HepG2 (cell line): ENCODE measurements around the gene TTC39C. TPM values are rescaled to one million over a fixed set of nuclear protein-coding genes. Genes with fewer than 3 reads are reported as not detected.

Experiments used
- ARID3A ChIP-seq: IDR thresholded peaks from 2 replicates; pipeline ENCODE4 v1.6.1; 2012; ENCODE audit warnings: low read depth, low read length, improper control_type of control experiment
- FOXA1 ChIP-seq, 2 experiments: fragments of 450-650 bp in 1 of 2; sonication (generic) in 1 of 2; formaldehyde crosslinking in 1 of 2; IDR thresholded peaks; 2 replicates each; pipeline versions ENCODE4 v1.4.0 to v1.6.1; 2016 to 2020; ENCODE audit warnings: missing genetic modification reagents in 1 of 2
- FOXO4 ChIP-seq: sonication (generic); formaldehyde crosslinking; conservative IDR thresholded peaks from 2 replicates; pipeline ENCODE4 v1.8.1; 2023; ENCODE audit warnings: missing genetic modification reagents
- MBNL3 ChIP-seq: fragments of 250-450 bp; sonication (Bioruptor Pico); conservative IDR thresholded peaks from 2 replicates; pipeline ENCODE4 v1.8.0; 2022; ENCODE audit warnings: mild to moderate bottlenecking, inconsistent platforms
- PCBP1 ChIP-seq: fragments of 200-400 bp; formaldehyde crosslinking; IDR thresholded peaks from 2 replicates; pipeline ENCODE4 v1.6.1; 2017; ENCODE audit warnings: mild to moderate bottlenecking, low read depth, low read length, borderline replicate concordance
- PLRG1 ChIP-seq: fragments of 450-650 bp; conservative IDR thresholded peaks from 2 replicates; pipeline ENCODE4 v1.6.1; 2016
- SOX13 ChIP-seq, 3 experiments: fragments of 450-650 bp in 1 of 3; sonication (generic) in 1 of 3; formaldehyde crosslinking in 1 of 3; IDR thresholded peaks in 2 of 3; conservative IDR thresholded peaks in 1 of 3; 2 replicates each; pipeline versions ENCODE4 v1.5.0 to v1.6.1; 2016 to 2020; ENCODE audit warnings: antibody characterized with exemption in 1 of 3, mild to moderate bottlenecking in 1 of 3, missing compliant biosample characterization in 1 of 3, missing genetic modification reagents in 1 of 3, moderate library complexity in 1 of 3
- SOX5 ChIP-seq: IDR thresholded peaks from 2 replicates; pipeline ENCODE4 v1.6.1; 2016; ENCODE audit warnings: borderline replicate concordance
- SYNCRIP ChIP-seq: fragments of 200-400 bp; formaldehyde crosslinking; IDR thresholded peaks from 2 replicates; pipeline ENCODE4 v1.6.1; 2018; ENCODE audit warnings: mild to moderate bottlenecking, low read depth, low read length; ENCODE audit not compliant: insufficient read depth
- ZBTB1 ChIP-seq: sonication (generic); formaldehyde crosslinking; IDR thresholded peaks from 2 replicates; pipeline ENCODE4 v1.4.0; 2020; ENCODE audit warnings: missing genetic modification reagents, borderline replicate concordance
- ZBTB14 ChIP-seq: sonication (generic); formaldehyde crosslinking; IDR thresholded peaks from 2 replicates; pipeline ENCODE4 v1.4.0; 2020; ENCODE audit warnings: missing genetic modification reagents
- ZBTB44 ChIP-seq: sonication (generic); formaldehyde crosslinking; IDR thresholded peaks from 2 replicates; pipeline ENCODE4 v1.4.0; 2020; ENCODE audit warnings: missing genetic modification reagents
- ZFP62 ChIP-seq: sonication (generic); formaldehyde crosslinking; IDR thresholded peaks from 2 replicates; pipeline ENCODE4 v1.4.0; 2020; ENCODE audit warnings: missing genetic modification reagents
- ZNF207 ChIP-seq: fragments of 450-650 bp; IDR thresholded peaks from 2 replicates; pipeline ENCODE4 v1.6.1; 2016; ENCODE audit warnings: antibody characterized with exemption, borderline replicate concordance
- ZNF367 ChIP-seq: sonication (generic); formaldehyde crosslinking; IDR thresholded peaks from 2 replicates; pipeline ENCODE4 v1.4.0; 2020; ENCODE audit warnings: missing genetic modification reagents, borderline replicate concordance
- ZNF503 ChIP-seq: sonication (generic); formaldehyde crosslinking; IDR thresholded peaks from 2 replicates; pipeline ENCODE4 v1.4.0; 2020; ENCODE audit warnings: missing genetic modification reagents
- ZNF549 ChIP-seq: sonication (generic); formaldehyde crosslinking; IDR thresholded peaks from 2 replicates; pipeline ENCODE4 v1.5.0; 2020; ENCODE audit warnings: missing genetic modification reagents
- ZNF580 ChIP-seq: IDR thresholded peaks from 2 replicates; pipeline ENCODE4 v1.6.1; 2016; ENCODE audit warnings: low read depth, borderline replicate concordance
- ZNF674 ChIP-seq: sonication (generic); formaldehyde crosslinking; IDR thresholded peaks from 2 replicates; pipeline ENCODE4 v1.5.0; 2020; ENCODE audit warnings: low read depth, mild to moderate bottlenecking, missing genetic modification reagents
- ZNF766 ChIP-seq: sonication (generic); formaldehyde crosslinking; IDR thresholded peaks from 2 replicates; pipeline ENCODE4 v1.5.0; 2020; ENCODE audit warnings: missing genetic modification reagents, borderline replicate concordance
- polyA plus RNA-seq, 8 experiments: library from polyadenylated mRNA; depleted of rRNA in 3 of 8; stranded (reverse) in 7 of 8; unstranded in 1 of 8; fragments of >200 nt; fragmentation: Illumina TruSeq in 4 of 8; extraction: Trizol in 4 of 8; gene quantifications; 2 replicates each; pipeline versions ENCODE4 v1.2.1 to v1.2.3, GENCODE V29; 2011 to 2016; ENCODE audit warnings: low read depth in 4 of 8, missing spikeins in 1 of 8, mixed read lengths in 1 of 8; ENCODE audit not compliant: insufficient read depth in 1 of 8
- total RNA-seq, 5 experiments: library from RNA; depleted of rRNA; stranded (reverse); fragments of >200 nt; fragmentation: Illumina TruSeq; extraction: Trizol; gene quantifications; 2 replicates each; pipeline ENCODE4 v1.2.3, GENCODE V29; 2016; ENCODE audit warnings: low read depth in 1 of 5

Gene TTC39C
- total and polyA plus RNA-seq, 2 of the 13 experiments (the other 11 are each of a cell fraction or from before 2014, with no cell fraction given): 19.1 to 25.9 TPM

- TF ChIP-seq ZBTB44 (no peak), ZFP62 (no peak), ZNF549 (CRISPR knock-in tag) (no peak), FOXO4 (CRISPR knock-in tag) (no peak), ARID3A (peak; percentile 83), ZBTB1 (no peak), ZNF207 (no peak), SOX13 (IDR thresholded peaks at IDR 0.05) (no peak), SOX13 (CRISPR knock-in tag; conservative IDR thresholded peaks at IDR 0.05 in 1 of 2, IDR thresholded peaks at IDR 0.05 in 1 of 2) (peak in 1 of 2 experiments; percentile 72; a peak in 1 of 4 replicates), ZNF503 (CRISPR knock-in tag) (no peak), ZBTB14 (CRISPR knock-in tag) (no peak), SOX5 (peak; percentile 44; the same call in 1 of the 2 replicates), ZNF766 (CRISPR knock-in tag) (no peak), ZNF674 (no peak), PLRG1 (no peak), PCBP1 (no peak), FOXA1 (IDR thresholded peaks at IDR 0.05) (peak; percentile 87; the same call in 1 of the 2 replicates), FOXA1 (CRISPR knock-in tag; IDR thresholded peaks at IDR 0.05) (peak; percentile 61), SYNCRIP (no peak), ZNF367 (CRISPR knock-in tag) (no peak), ZNF580 (CRISPR knock-in tag) (no peak), MBNL3 (CRISPR knock-in tag) (no peak)
These were observed 57.2 kb downstream of the TTC39C start (continued) for GRCh38 chr18:24071779-24072178.
